SK-N-SH treated with all-trans-retinoic acid at 6 μM for 48 hours (cell line): ENCODE data around the gene SH3BP4.

Source experiments
- ATAC-seq: fragments of 200-7000 bp; cut with Tn5 transposase; 3 replicates; pipeline ENCODE4 v1.9.1; 2020; ENCODE audit warnings: mild to moderate bottlenecking, moderate library complexity
- ARNTL ChIP-seq: fragments of 450-650 bp; formaldehyde crosslinking; IDR thresholded peaks from 2 replicates; pipeline ENCODE4 v1.5.0; 2020; ENCODE audit warnings: low read depth, mild to moderate bottlenecking, moderate library complexity, borderline replicate concordance
- CREB5 ChIP-seq: fragments of 250-450 bp; sonication (Bioruptor Pico); IDR thresholded peaks from 2 replicates; pipeline ENCODE4 v1.5.1; 2020; ENCODE audit warnings: low read depth, mild to moderate bottlenecking, moderate library complexity
- CSDC2 ChIP-seq: fragments of 250-450 bp; sonication (Bioruptor Pico); IDR thresholded peaks from 2 replicates; pipeline ENCODE4 v1.5.0; 2020; ENCODE audit warnings: mild to moderate bottlenecking, moderate library complexity
- CSRNP3 ChIP-seq: fragments of 250-450 bp; sonication (Bioruptor Pico); IDR thresholded peaks from 2 replicates; pipeline ENCODE4 v1.5.1; 2021; ENCODE audit warnings: mild to moderate bottlenecking, moderate library complexity
- ESRRG ChIP-seq: fragments of 250-450 bp; sonication (Bioruptor Pico); IDR thresholded peaks from 2 replicates; pipeline ENCODE4 v1.6.1; 2021; ENCODE audit warnings: mild to moderate bottlenecking
- ISL1 ChIP-seq: fragments of 250-450 bp; sonication (Bioruptor Pico); IDR thresholded peaks from 2 replicates; pipeline ENCODE4 v2.1.2; 2022; ENCODE audit warnings: mild to moderate bottlenecking, moderate library complexity
- PATZ1 ChIP-seq: fragments of 250-450 bp; sonication (Bioruptor Pico); IDR thresholded peaks from 2 replicates; pipeline ENCODE4 v1.8.0; 2020; ENCODE audit warnings: mild to moderate bottlenecking, moderate library complexity, borderline replicate concordance
- POU6F1 ChIP-seq: fragments of 250-450 bp; sonication (Bioruptor Pico); IDR thresholded peaks from 2 replicates; pipeline ENCODE4 v1.8.0; 2021; ENCODE audit warnings: low read depth, mild to moderate bottlenecking, moderate library complexity, borderline replicate concordance
- PPARA ChIP-seq: fragments of 250-450 bp; sonication (Bioruptor Pico); IDR thresholded peaks from 2 replicates; pipeline ENCODE4 v1.5.0; 2020; ENCODE audit warnings: mild to moderate bottlenecking, borderline replicate concordance
- RARB ChIP-seq: fragments of 250-450 bp; sonication (Bioruptor Pico); IDR thresholded peaks from 2 replicates; pipeline ENCODE4 v1.8.0; 2021; ENCODE audit warnings: mild to moderate bottlenecking, moderate library complexity
- SNAI2 ChIP-seq: fragments of 250-450 bp; sonication (Bioruptor Pico); IDR thresholded peaks from 2 replicates; pipeline ENCODE4 v1.5.0; 2020; ENCODE audit warnings: mild to moderate bottlenecking, moderate library complexity
- TCF4 ChIP-seq: fragments of 250-450 bp; sonication (Bioruptor Pico); IDR thresholded peaks from 2 replicates; pipeline ENCODE4 v1.8.0; 2021; ENCODE audit warnings: mild to moderate bottlenecking, moderate library complexity, borderline replicate concordance
- TOX ChIP-seq: fragments of 250-450 bp; sonication (Bioruptor Pico); IDR thresholded peaks from 2 replicates; pipeline ENCODE4 v1.8.0; 2021; ENCODE audit warnings: mild to moderate bottlenecking, moderate library complexity, borderline replicate concordance
- ZC3H10 ChIP-seq: fragments of 250-450 bp; sonication (Bioruptor Pico); IDR thresholded peaks from 2 replicates; pipeline ENCODE4 v1.5.1; 2021; ENCODE audit warnings: mild to moderate bottlenecking, moderate library complexity
- ZFP3 ChIP-seq: fragments of 250-450 bp; sonication (Bioruptor Pico); IDR thresholded peaks from 2 replicates; pipeline ENCODE4 v1.5.0; 2020; ENCODE audit warnings: mild to moderate bottlenecking, moderate library complexity
- ZFP30 ChIP-seq: fragments of 450-650 bp; formaldehyde crosslinking; IDR thresholded peaks from 2 replicates; pipeline ENCODE4 v1.5.0; 2022; ENCODE audit warnings: mild to moderate bottlenecking, moderate library complexity
- ZNF565 ChIP-seq: fragments of 450-650 bp; formaldehyde crosslinking; conservative IDR thresholded peaks from 2 replicates; pipeline ENCODE4 v1.5.0; 2020; ENCODE audit warnings: low read depth, mild to moderate bottlenecking, moderate library complexity
- ZNF70 ChIP-seq: fragments of 450-650 bp; formaldehyde crosslinking; IDR thresholded peaks from 2 replicates; pipeline ENCODE4 v1.5.0; 2020; ENCODE audit warnings: mild to moderate bottlenecking, moderate library complexity
- ZNF8 ChIP-seq: fragments of 450-650 bp; formaldehyde crosslinking; IDR thresholded peaks from 2 replicates; pipeline ENCODE4 v1.5.0; 2020; ENCODE audit warnings: mild to moderate bottlenecking, moderate library complexity

Gene SH3BP4

GRCh38 chr2:235003096-235003775 is 51.4 kb downstream of the SH3BP4 start:
- TF ChIP-seq SNAI2 (CRISPR knock-in tag) (no peak), ESRRG (CRISPR knock-in tag) (no peak), PPARA (no peak), ZFP30 (CRISPR knock-in tag) (no peak), RARB (CRISPR knock-in tag) (no peak), ZNF70 (CRISPR knock-in tag) (no peak), TCF4 (no peak), CREB5 (CRISPR knock-in tag) (no peak), ARNTL (CRISPR knock-in tag) (no peak)
- ATAC-seq, result no peak

- no peak for TF ChIP-seq SNAI2 (CRISPR knock-in tag)
- no peak for TF ChIP-seq ESRRG (CRISPR knock-in tag)
- no peak for TF ChIP-seq ZFP3 (CRISPR knock-in tag)
- no peak for TF ChIP-seq ZNF565 (CRISPR knock-in tag)
- TF ChIP-seq ZNF70 (CRISPR knock-in tag), result no peak
- TF ChIP-seq PATZ1 (CRISPR knock-in tag), result no peak
- no peak for ATAC-seq
Measured at GRCh38 chr2:235004329-235004903, 52.6 kb downstream of the SH3BP4 start.

GRCh38 chr2:235005023-235005422 is 53.2 kb downstream of the SH3BP4 start:
- no peak for ATAC-seq

More at GRCh38 chr2:235005023-235005422, 53.2 kb downstream of the SH3BP4 start:
- no peak for TF ChIP-seq ZFP3 (CRISPR knock-in tag)
- TF ChIP-seq PATZ1 (CRISPR knock-in tag), result no peak
- no peak for TF ChIP-seq CREB5 (CRISPR knock-in tag)
- no peak for TF ChIP-seq POU6F1 (CRISPR knock-in tag)
- TF ChIP-seq PPARA, result no peak
- TF ChIP-seq CSRNP3 (CRISPR knock-in tag), result no peak
- TF ChIP-seq ISL1 (CRISPR knock-in tag), result no peak
- no peak for TF ChIP-seq ZC3H10 (CRISPR knock-in tag)
- no peak for TF ChIP-seq CSDC2 (CRISPR knock-in tag)
- no peak for TF ChIP-seq TOX (CRISPR knock-in tag)
- no peak for TF ChIP-seq ZNF8 (CRISPR knock-in tag)
- TF ChIP-seq ARNTL (CRISPR knock-in tag), result no peak
- no peak for TF ChIP-seq ZNF565 (CRISPR knock-in tag)
- TF ChIP-seq, all 23 proteins: peak for 0
